A549 treated with AZD9567 at 1 μM for 4 hours (cell line): ENCODE data around the gene TATDN3. TPM values are rescaled to one million over a fixed set of nuclear protein-coding genes. Genes with fewer than 3 reads are reported as not detected.

Experiments
- total RNA-seq: library from RNA; stranded (reverse); fragments of 200-300 nt; extraction: Qiagen RNA extraction; gene quantifications from 5 replicates; pipeline ENCODE4 v1.2.3, GENCODE V29; 2022; ENCODE audit not compliant: insufficient read depth

Gene TATDN3
- 10.0 to 12.1 TPM (median 11.3 TPM) in 5 replicates for total RNA-seq

GRCh38 chr1:212791676-212792395 lies at the start of gene TATDN3, which contains the start of gene NSL1:
TSS of gene TATDN3 (plus strand) at chr1:212791894. CDS start at chr1:212791922, 28 bp downstream.
TSS of gene NSL1 (minus strand) at chr1:212791777. CDS start at chr1:212791763, 14 bp downstream.

GRCh38 chr1:212847549-212847948 lies 55.9 kb downstream of the TATDN3 start, which contains the start of gene SPATA45:
TSS of gene SPATA45 (minus strand) at chr1:212847649. CDS start at chr1:212836149, 11,500 bp downstream.

GRCh38 chr1:212857992-212858460 lies 66.3 kb downstream of the TATDN3 start, which contains the start of gene FLVCR1:
TSS of gene FLVCR1 (plus strand) at chr1:212858275. CDS start at chr1:212858453, 178 bp downstream.

Other genes starting within 250 kb of the TATDN3 start
- 26.3 to 44.1 TPM (median 38.1 TPM) in 5 replicates for gene ATF3, start 183.1 kb upstream of the TATDN3 start, total RNA-seq
- gene BATF3, start 92.1 kb upstream of the TATDN3 start, total RNA-seq = 7.7 to 35.5 TPM (median 31.4 TPM) in 5 replicates
- 28.8 to 44.9 TPM (median 32.4 TPM) in 5 replicates for gene NSL1, start 117 bp upstream of the TATDN3 start, total RNA-seq
- gene SPATA45, start 55.8 kb downstream of the TATDN3 start, total RNA-seq = not detected in 5 replicates
- gene FLVCR1, start 66.4 kb downstream of the TATDN3 start, total RNA-seq = 13.9 to 18.1 TPM (median 15.2 TPM) in 5 replicates
- 1.7 to 5.4 TPM (median 2.8 TPM) in 5 replicates for gene VASH2, start 158.6 kb downstream of the TATDN3 start, total RNA-seq
- gene ANGEL2, start 224.0 kb downstream of the TATDN3 start, total RNA-seq = 17.2 to 20.2 TPM (median 19.2 TPM) in 5 replicates